HL-60 (cell line): Measurements from ENCODE around the gene ABI3BP.
A peak's percentile ranks its signal among the peaks of the same experiment; 100 is the strongest.

Experiments
- DNase-seq, 2 experiments: peaks; one replicate each; pipeline ENCODE4 v3.0.0-alpha.2; 2010 to 2020; ENCODE audit warnings: low read depth in 1 of 2, low spot score in 1 of 2
- H3K27ac ChIP-seq: fragments of 250-450 bp; sonication (Bioruptor Pico); replicated peaks from 2 replicates; pipeline ENCODE4 v1.5.1; 2020; ENCODE audit warnings: mild to moderate bottlenecking, moderate library complexity
- H3K27me3 ChIP-seq: fragments of 250-450 bp; sonication (Bioruptor Pico); 2 replicates; pipeline ENCODE4 v1.5.1; 2021; ENCODE audit warnings: mild to moderate bottlenecking, moderate library complexity; ENCODE audit not compliant: insufficient read depth, poor library complexity, severe bottlenecking
- H3K4me3 ChIP-seq: replicated peaks from 2 replicates; pipeline ENCODE4 v1.5.1; 2011; ENCODE audit warnings: mild to moderate bottlenecking, control low read depth, low read length; ENCODE audit not compliant: insufficient read depth
- CTCF ChIP-seq: IDR thresholded peaks from one replicate; pipeline ENCODE4 v1.5.1; 2011; ENCODE audit warnings: low read length, control low read depth, inconsistent platforms; ENCODE audit not compliant: insufficient read depth
- GABPA ChIP-seq: IDR thresholded peaks from 2 replicates; pipeline ENCODE4 v1.6.1; 2012; ENCODE audit warnings: low read depth
- POLR2AphosphoS5 ChIP-seq: IDR thresholded peaks from 2 replicates; pipeline ENCODE4 v1.6.1; 2012; ENCODE audit warnings: low read depth
- REST ChIP-seq: IDR thresholded peaks from 2 replicates; pipeline ENCODE4 v1.6.1; 2012; ENCODE audit warnings: low read depth; ENCODE audit not compliant: insufficient replicate concordance
- SPI1 ChIP-seq: IDR thresholded peaks from 2 replicates; pipeline ENCODE4 v1.6.1; 2012; ENCODE audit warnings: low read depth, mild to moderate bottlenecking, borderline replicate concordance

The ABI3BP gene

GRCh38 chr3:100740207-100740606, 253.0 kb downstream of the ABI3BP start:
- Histone ChIP-seq H3K27me3 (no peaks in the 10 kb centered on the region), H3K4me3 (no peak overlapping the region), H3K27ac (no peak overlapping the region)
- TF ChIP-seq REST (no peak), POLR2AphosphoS5 (no peak), CTCF (no peak), GABPA (no peak), SPI1 (no peak)
- DNase-seq: no peak

- Histone ChIP-seq H3K27ac (no peak overlapping the region), H3K27me3 (no peaks in the 10 kb centered on the region), H3K4me3 (no peak overlapping the region)
- TF ChIP-seq SPI1 (no peak), GABPA (no peak), REST (no peak), POLR2AphosphoS5 (no peak), CTCF (no peak)
- DNase-seq: peak in 1 of 2 experiments; percentile 2
Measured at GRCh38 chr3:100737334-100737733, 255.9 kb downstream of the ABI3BP start.

GRCh38 chr3:100732435-100732834, 260.8 kb downstream of the ABI3BP start:
- TF ChIP-seq REST (no peak), SPI1 (no peak), CTCF (no peak), GABPA (no peak)
- H3K27ac ChIP-seq: no peak overlapping the region
- no peaks in the 10 kb centered on the region for H3K27me3 ChIP-seq
- H3K4me3 ChIP-seq: no peak overlapping the region
- no peak for DNase-seq
